Mammary epithelial cell (primary cell): Measurements from ENCODE around the gene KMT2B.

Experiments
- CTCF ChIP-seq, 2 donors: IDR thresholded peaks in 1 of 2; conservative IDR thresholded peaks in 1 of 2; 2 replicates each; pipeline ENCODE4 v1.5.1; 2011 to 2012; ENCODE audit warnings: inconsistent platforms in 2 of 2, low read length in 2 of 2, mild to moderate bottlenecking in 2 of 2, control low read depth in 1 of 2, low read depth in 1 of 2; ENCODE audit not compliant: insufficient read depth in 1 of 2; ENCODE audit errors: extremely low read depth in 1 of 2
- EZH2 ChIP-seq: IDR thresholded peaks from 2 replicates; pipeline ENCODE4 v1.6.1; 2012; ENCODE audit warnings: low read length, inconsistent platforms, borderline replicate concordance

- TF ChIP-seq CTCF (conservative IDR thresholded peaks at IDR 0.05 in 1 of 2, IDR thresholded peaks at IDR 0.05 in 1 of 2; ENCODE audit: extremely low read depth in 1 of 2, insufficient read depth in 1 of 2, low read depth in 1 of 2, low read length in 2 of 2) = no peak
- TF ChIP-seq EZH2 = no peak
These were observed 14.9 kb downstream of the KMT2B start for GRCh38 chr19:35732540-35733179.
